Liver (tissue), 2 donors: ENCODE data around the gene GNAI3.

ENCODE experiments used
- CTCF ChIP-seq: fragments of 150-350 bp; IDR thresholded peaks from 2 replicates; pipeline ENCODE4 v1.5.1; 2017; ENCODE audit warnings: improper control_type of control experiment, low read depth, low read length; ENCODE audit not compliant: missing input control
- MAX ChIP-seq: IDR thresholded peaks from 2 replicates; pipeline ENCODE4 v1.6.1; 2016; ENCODE audit warnings: antibody characterized with exemption
- REST ChIP-seq: IDR thresholded peaks from 2 replicates; pipeline ENCODE4 v1.6.1; 2016; ENCODE audit warnings: antibody characterized with exemption, mild to moderate bottlenecking
- donor health status: healthy.

- TF ChIP-seq CTCF (no peak), REST (no peak), MAX (no peak)
These were observed 44.5 kb downstream of the GNAI3 start for GRCh38 chr1:109592916-109593315.
